GM19467 (cell line): Measurements from ENCODE around the gene ZSWIM4.
A peak's percentile ranks its signal among the peaks of the same experiment; 100 is the strongest.

ENCODE experiments used
- ATAC-seq: cut with Tn5 transposase; IDR thresholded peaks from one replicate; pipeline ENCODE4 v1.9.1; 2021; ENCODE audit warnings: mild to moderate bottlenecking, moderate library complexity; ENCODE audit not compliant: unreplicated experiment

ZSWIM4 gene

GRCh38 chr19:13831537-13832467, 36.6 kb downstream of the ZSWIM4 start:
- ATAC-seq, result no peak

- ATAC-seq, result peak; percentile 79
Measured at GRCh38 chr19:13833330-13834243, 38.3 kb downstream of the ZSWIM4 start.

- no peak for ATAC-seq
Measured at GRCh38 chr19:13834244-13835069, 39.2 kb downstream of the ZSWIM4 start.

- ATAC-seq, result no peak
Measured at GRCh38 chr19:13835791-13836723, 40.8 kb downstream of the ZSWIM4 start.

GRCh38 chr19:13838435-13839129, 43.3 kb downstream of the ZSWIM4 start:
- ATAC-seq, result no peak

- peak; percentile 34 for ATAC-seq
Measured at GRCh38 chr19:13839130-13839937, 44.1 kb downstream of the ZSWIM4 start.

GRCh38 chr19:13839938-13840304, 44.7 kb downstream of the ZSWIM4 start:
- no peak for ATAC-seq

- ATAC-seq, result no peak
Measured at GRCh38 chr19:13840305-13841085, 45.3 kb downstream of the ZSWIM4 start.

- no peak for ATAC-seq
Measured at GRCh38 chr19:13841086-13841961, 46.1 kb downstream of the ZSWIM4 start.

- no peak for ATAC-seq
Measured at GRCh38 chr19:13841962-13842290, 46.7 kb downstream of the ZSWIM4 start.

- no peak for ATAC-seq
Measured at GRCh38 chr19:13842291-13843103, 47.3 kb downstream of the ZSWIM4 start.

- ATAC-seq, result no peak
Measured at GRCh38 chr19:13843104-13843921, 48.1 kb downstream of the ZSWIM4 start.

- ATAC-seq, result no peak
Measured at GRCh38 chr19:13844130-13844631, 48.9 kb downstream of the ZSWIM4 start.

- no peak for ATAC-seq
Measured at GRCh38 chr19:13846557-13847406, 51.5 kb downstream of the ZSWIM4 start.
